ENCODE data around the gene CASKIN1. TPM values are rescaled to one million over a fixed set of nuclear protein-coding genes. Genes with fewer than 3 reads are reported as not detected.

Gene CASKIN1
- total RNA-seq, 4 donors from 2014 or later, result under 0.01 to 0.14 TPM; not detected in 2

- in situ Hi-C loops (cut with MboI; ENCODE audit: low pct_ligation_motif_present in 1 of 4, low pct_unique_long_range_greater_than_20kb in 1 of 4, low sequenced_read_pairs in 3 of 4), result loop anchor here in 1 of 4 donors (25.0 kb wide), 1 partner anchor 296 kb away; the partner anchor contains the start of gene TBC1D24
- TF ChIP-seq, protein P1, sequence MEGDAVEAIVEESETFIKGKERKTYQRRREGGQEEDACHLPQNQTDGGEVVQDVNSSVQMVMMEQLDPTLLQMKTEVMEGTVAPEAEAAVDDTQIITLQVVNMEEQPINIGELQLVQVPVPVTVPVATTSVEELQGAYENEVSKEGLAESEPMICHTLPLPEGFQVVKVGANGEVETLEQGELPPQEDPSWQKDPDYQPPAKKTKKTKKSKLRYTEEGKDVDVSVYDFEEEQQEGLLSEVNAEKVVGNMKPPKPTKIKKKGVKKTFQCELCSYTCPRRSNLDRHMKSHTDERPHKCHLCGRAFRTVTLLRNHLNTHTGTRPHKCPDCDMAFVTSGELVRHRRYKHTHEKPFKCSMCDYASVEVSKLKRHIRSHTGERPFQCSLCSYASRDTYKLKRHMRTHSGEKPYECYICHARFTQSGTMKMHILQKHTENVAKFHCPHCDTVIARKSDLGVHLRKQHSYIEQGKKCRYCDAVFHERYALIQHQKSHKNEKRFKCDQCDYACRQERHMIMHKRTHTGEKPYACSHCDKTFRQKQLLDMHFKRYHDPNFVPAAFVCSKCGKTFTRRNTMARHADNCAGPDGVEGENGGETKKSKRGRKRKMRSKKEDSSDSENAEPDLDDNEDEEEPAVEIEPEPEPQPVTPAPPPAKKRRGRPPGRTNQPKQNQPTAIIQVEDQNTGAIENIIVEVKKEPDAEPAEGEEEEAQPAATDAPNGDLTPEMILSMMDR (IDR thresholded peaks at IDR 0.05), result no peak
- no peak for TF ChIP-seq POLR2AphosphoS5 (IDR thresholded peaks at IDR 0.05)
- no peak for TF ChIP-seq POLR2A (IDR thresholded peaks at IDR 0.05)
- Histone ChIP-seq H3K27ac (no peak overlapping the region), H3K9me3 (no peaks in the 10 kb centered on the region), H3K36me3 (no peaks in the 10 kb centered on the region), H3K27me3 (peaks cover 34% of the 10 kb centered on the region), H3K4me1 (peaks cover 10 to 14% (median 13%) of the 10 kb centered on the region in 4 donors), H3K4me3 (no peak overlapping the region)
- intact Hi-C loops (cut with DNase I; ENCODE audit: low total_unique reads), result no loop called here
- 88% methylated on average over 11 of the region's 11 CpGs; no CpG with 5 or more reads in 1 of the 2 donors for WGBS, 2 donors (ENCODE audit: low coverage in 1 of 2)
- DNase-seq, result no peak
Measured at GRCh38 chr16:2191446-2191706, 5.0 kb downstream of the CASKIN1 start.

DNA sequence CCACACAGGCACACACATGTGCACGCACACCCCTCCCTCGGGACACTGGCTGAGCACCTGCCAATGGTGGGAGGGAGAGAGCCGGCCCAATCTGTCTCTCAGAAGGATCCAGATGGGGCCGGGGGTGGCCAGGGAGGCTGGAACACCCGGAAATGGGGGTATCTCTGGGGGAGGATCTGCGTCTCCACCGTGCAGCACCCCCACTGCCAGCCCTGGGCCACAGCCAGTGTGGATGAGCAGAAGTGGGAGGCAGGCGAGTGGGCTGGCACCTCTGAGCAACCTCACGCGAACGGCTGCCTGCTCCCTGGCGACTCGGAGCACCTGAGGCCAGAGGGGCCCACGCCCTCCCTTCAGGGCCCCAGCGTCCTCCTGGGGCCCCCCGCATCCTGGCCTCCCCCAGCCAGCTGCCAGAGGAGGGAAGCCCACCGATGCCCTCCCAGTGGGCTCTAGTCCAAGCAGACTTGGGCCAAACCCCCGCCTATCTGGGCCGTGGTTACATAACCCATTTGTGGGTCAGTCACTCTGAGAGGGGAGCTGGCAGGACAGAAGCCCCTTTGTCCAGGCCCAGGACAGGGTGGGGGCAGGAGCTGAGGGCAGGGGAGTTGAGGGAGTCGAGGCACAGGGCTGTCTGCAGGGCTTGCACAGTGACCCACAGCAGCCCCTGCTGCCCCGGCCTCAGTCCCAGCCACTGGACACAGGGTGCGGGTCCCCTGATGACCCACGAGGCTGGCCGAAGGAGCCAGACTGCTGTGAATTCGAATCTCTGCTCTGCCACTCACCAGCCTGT, 5.6 kb downstream of the CASKIN1 start:
- Histone ChIP-seq H3K4me1 (peaks cover 9 to 11% (median 10%) of the 10 kb centered on the region in 4 donors), H3K9me3 (no peaks in the 10 kb centered on the region), H3K36me3 (no peaks in the 10 kb centered on the region), H3K27ac (no peak overlapping the region), H3K4me3 (no peak overlapping the region), H3K27me3 (peaks cover 32% of the 10 kb centered on the region)
- DNase-seq, result no peak
- in situ Hi-C loops (cut with MboI; ENCODE audit: low pct_ligation_motif_present in 1 of 4, low pct_unique_long_range_greater_than_20kb in 1 of 4, low sequenced_read_pairs in 3 of 4), result loop anchor here in 1 of 4 donors (25.0 kb wide), 1 partner anchor 296 kb away; the partner anchor contains the start of gene TBC1D24
- TF ChIP-seq EP300 (IDR thresholded peaks at IDR 0.05; ENCODE audit: low read depth), result no peak
- no peak for TF ChIP-seq POLR2AphosphoS5 (IDR thresholded peaks at IDR 0.05)
- TF ChIP-seq POLR2A (IDR thresholded peaks at IDR 0.05), result no peak
- TF ChIP-seq, protein P1 (IDR thresholded peaks at IDR 0.05), result no peak
- WGBS, 2 donors (ENCODE audit: low coverage in 1 of 2), result 84% methylated on average over 17 of the region's 25 CpGs; no CpG with 5 or more reads in 1 of the 2 donors
- intact Hi-C loops (cut with DNase I; ENCODE audit: low total_unique reads), result no loop called here

- Histone ChIP-seq H3K4me1 (peaks cover 2 to 4% (median 3%) of the 10 kb centered on the region in 4 donors), H3K36me3 (no peaks in the 10 kb centered on the region), H3K4me3 (no peak overlapping the region), H3K27me3 (peaks cover 32% of the 10 kb centered on the region), H3K9me3 (no peaks in the 10 kb centered on the region), H3K27ac (no peak overlapping the region)
- TF ChIP-seq POLR2A (IDR thresholded peaks at IDR 0.05), result no peak
- no peak for TF ChIP-seq EP300 (IDR thresholded peaks at IDR 0.05; ENCODE audit: low read depth)
- TF ChIP-seq, protein P1 (IDR thresholded peaks at IDR 0.05), result no peak
- TF ChIP-seq POLR2AphosphoS5 (IDR thresholded peaks at IDR 0.05), result no peak
- WGBS, 2 donors (ENCODE audit: low coverage in 1 of 2), result 85% methylated on average over 24 of the region's 24 CpGs; no CpG with 5 or more reads in 1 of the 2 donors
- DNase-seq, result no peak
- in situ Hi-C loops (cut with MboI; ENCODE audit: low pct_ligation_motif_present in 1 of 4, low pct_unique_long_range_greater_than_20kb in 1 of 4, low sequenced_read_pairs in 3 of 4) (loop anchor here in 1 of 4 donors (25.0 kb wide), 1 partner anchor 297 kb away; the partner anchor contains the start of gene TBC1D24), intact Hi-C loops (cut with DNase I; ENCODE audit: low total_unique reads) (no loop called here)
Measured at GRCh38 chr16:2190002-2190658, 6.3 kb downstream of the CASKIN1 start.

- H3K36me3 ChIP-seq, result no peaks in the 10 kb centered on the region
- no peaks in the 10 kb centered on the region for H3K9me3 ChIP-seq
- H3K4me3 ChIP-seq, result no peak overlapping the region
- no peaks in the 10 kb centered on the region for H3K4me1 ChIP-seq
- intact Hi-C loops (cut with DNase I; ENCODE audit: low total_unique reads), result no loop called here
- WGBS, 2 donors (ENCODE audit: low coverage in 1 of 2), result 82% methylated on average over 23 of the region's 25 CpGs; no CpG with 5 or more reads in 1 of the 2 donors
- in situ Hi-C loops (cut with MboI; ENCODE audit: low pct_ligation_motif_present in 1 of 4, low pct_unique_long_range_greater_than_20kb in 1 of 4, low sequenced_read_pairs in 3 of 4), result loop anchor here in 1 of 4 donors (25.0 kb wide), 1 partner anchor 298 kb away; the partner anchor contains the start of gene TBC1D24
- TF ChIP-seq, protein P1 (IDR thresholded peaks at IDR 0.05), result no peak
- TF ChIP-seq POLR2A (IDR thresholded peaks at IDR 0.05) (no peak), POLR2AphosphoS5 (IDR thresholded peaks at IDR 0.05) (no peak)
- H3K27me3 ChIP-seq, result peaks cover 30% of the 10 kb centered on the region
- no peak overlapping the region for H3K27ac ChIP-seq
- DNase-seq, result no peak
Measured at GRCh38 chr16:2189252-2189893, 7.0 kb downstream of the CASKIN1 start.
